ENCODE measurements around the gene CLEC4C.

DNA sequence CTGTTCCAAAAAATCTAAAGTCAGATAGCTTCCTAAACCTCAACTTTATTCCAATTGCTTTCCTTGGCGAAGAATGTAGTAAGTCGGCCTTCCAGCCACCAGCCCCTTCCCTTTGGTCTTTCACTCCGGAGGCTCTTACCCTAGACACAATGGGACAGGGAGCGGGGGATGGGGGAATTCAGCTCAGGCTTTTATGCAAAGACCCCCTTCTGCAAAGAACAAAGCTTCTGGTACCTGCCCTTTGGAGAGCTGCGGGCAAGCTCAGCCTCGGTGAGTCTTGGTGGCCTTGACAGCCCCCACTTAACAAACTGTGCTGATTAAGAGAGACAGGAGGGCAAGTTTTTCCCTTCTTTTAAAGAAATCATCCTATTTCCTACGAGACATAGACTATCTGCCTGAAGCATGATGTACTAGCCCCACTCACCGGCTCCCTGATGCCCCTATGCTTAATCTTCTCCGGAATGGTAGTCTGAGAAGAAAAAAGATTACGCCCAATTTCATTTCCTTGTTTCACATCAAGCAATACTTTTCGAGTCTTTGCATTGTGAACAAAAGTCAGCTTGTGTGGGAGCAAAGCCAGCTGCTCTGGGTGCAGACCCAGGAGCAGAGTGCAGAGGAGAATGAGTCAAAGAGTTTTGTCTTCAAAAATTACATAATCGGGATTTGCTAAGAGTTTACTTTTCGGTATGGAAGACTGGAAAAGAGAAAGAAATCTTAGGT lies 40.6 kb upstream of the CLEC4C start:
- TF ChIP-seq, protein P1, sequence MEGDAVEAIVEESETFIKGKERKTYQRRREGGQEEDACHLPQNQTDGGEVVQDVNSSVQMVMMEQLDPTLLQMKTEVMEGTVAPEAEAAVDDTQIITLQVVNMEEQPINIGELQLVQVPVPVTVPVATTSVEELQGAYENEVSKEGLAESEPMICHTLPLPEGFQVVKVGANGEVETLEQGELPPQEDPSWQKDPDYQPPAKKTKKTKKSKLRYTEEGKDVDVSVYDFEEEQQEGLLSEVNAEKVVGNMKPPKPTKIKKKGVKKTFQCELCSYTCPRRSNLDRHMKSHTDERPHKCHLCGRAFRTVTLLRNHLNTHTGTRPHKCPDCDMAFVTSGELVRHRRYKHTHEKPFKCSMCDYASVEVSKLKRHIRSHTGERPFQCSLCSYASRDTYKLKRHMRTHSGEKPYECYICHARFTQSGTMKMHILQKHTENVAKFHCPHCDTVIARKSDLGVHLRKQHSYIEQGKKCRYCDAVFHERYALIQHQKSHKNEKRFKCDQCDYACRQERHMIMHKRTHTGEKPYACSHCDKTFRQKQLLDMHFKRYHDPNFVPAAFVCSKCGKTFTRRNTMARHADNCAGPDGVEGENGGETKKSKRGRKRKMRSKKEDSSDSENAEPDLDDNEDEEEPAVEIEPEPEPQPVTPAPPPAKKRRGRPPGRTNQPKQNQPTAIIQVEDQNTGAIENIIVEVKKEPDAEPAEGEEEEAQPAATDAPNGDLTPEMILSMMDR (IDR thresholded peaks at IDR 0.05), result no peak
- no peak for TF ChIP-seq EZH2phosphoT487 (IDR thresholded peaks at IDR 0.05)

All from neural progenitor cell (in vitro differentiated cells).